Mesothelial cell of epicardium (in vitro differentiated cells): ENCODE measurements around the gene RAB33B. TPM values are rescaled to one million over a fixed set of nuclear protein-coding genes. Genes with fewer than 3 reads are reported as not detected.

Experiments used
- DNase-seq, 2 experiments: peaks; one replicate each; pipeline ENCODE4 v3.0.0; 2021; ENCODE audit warnings: low spot score in 2 of 2; ENCODE audit not compliant: unreplicated experiment in 2 of 2
- H3K27ac Mint-ChIP-seq: 2 replicates; pipeline ENCODE4 v1.8.0; 2021; ENCODE audit warnings: mixed read lengths
- H3K27me3 Mint-ChIP-seq: 2 replicates; pipeline ENCODE4 v1.8.0; 2021; ENCODE audit warnings: low read depth, mixed read lengths
- H3K36me3 Mint-ChIP-seq: 2 replicates; pipeline ENCODE4 v1.8.0; 2021; ENCODE audit warnings: mixed read lengths
- H3K4me1 Mint-ChIP-seq: 2 replicates; pipeline ENCODE4 v1.8.0; 2021; ENCODE audit warnings: mixed read lengths
- H3K4me3 Mint-ChIP-seq: 2 replicates; pipeline ENCODE4 v1.8.0; 2021; ENCODE audit warnings: mild to moderate bottlenecking, moderate library complexity, mixed read lengths
- H3K9me3 Mint-ChIP-seq: 2 replicates; pipeline ENCODE4 v1.8.0; 2021; ENCODE audit warnings: mixed read lengths
- total RNA-seq: library from RNA; stranded (reverse); gene quantifications from 3 replicates; pipeline ENCODE4 v1.2.1, GENCODE V29; 2021
- TF ChIP-seq, protein P1 (sequence below): fragments of 200-600 bp; sonication (generic); IDR thresholded peaks from one replicate; pipeline ENCODE4 v1.5.0; 2021; ENCODE audit warnings: antibody characterized with exemption; ENCODE audit not compliant: unreplicated experiment

The RAB33B gene
- total RNA-seq, 1 donor from 2014 or later: 9.8 TPM

- no peaks in the 10 kb centered on the region for H3K27me3 Mint-ChIP-seq
- no peak for DNase-seq
- no peaks in the 10 kb centered on the region for H3K9me3 Mint-ChIP-seq
- peaks cover 14% of the 10 kb centered on the region for H3K4me1 Mint-ChIP-seq
- H3K36me3 Mint-ChIP-seq: peaks cover 42% of the 10 kb centered on the region
- TF ChIP-seq, protein P1, sequence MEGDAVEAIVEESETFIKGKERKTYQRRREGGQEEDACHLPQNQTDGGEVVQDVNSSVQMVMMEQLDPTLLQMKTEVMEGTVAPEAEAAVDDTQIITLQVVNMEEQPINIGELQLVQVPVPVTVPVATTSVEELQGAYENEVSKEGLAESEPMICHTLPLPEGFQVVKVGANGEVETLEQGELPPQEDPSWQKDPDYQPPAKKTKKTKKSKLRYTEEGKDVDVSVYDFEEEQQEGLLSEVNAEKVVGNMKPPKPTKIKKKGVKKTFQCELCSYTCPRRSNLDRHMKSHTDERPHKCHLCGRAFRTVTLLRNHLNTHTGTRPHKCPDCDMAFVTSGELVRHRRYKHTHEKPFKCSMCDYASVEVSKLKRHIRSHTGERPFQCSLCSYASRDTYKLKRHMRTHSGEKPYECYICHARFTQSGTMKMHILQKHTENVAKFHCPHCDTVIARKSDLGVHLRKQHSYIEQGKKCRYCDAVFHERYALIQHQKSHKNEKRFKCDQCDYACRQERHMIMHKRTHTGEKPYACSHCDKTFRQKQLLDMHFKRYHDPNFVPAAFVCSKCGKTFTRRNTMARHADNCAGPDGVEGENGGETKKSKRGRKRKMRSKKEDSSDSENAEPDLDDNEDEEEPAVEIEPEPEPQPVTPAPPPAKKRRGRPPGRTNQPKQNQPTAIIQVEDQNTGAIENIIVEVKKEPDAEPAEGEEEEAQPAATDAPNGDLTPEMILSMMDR: no peak
- no peak overlapping the region for H3K27ac Mint-ChIP-seq
- H3K4me3 Mint-ChIP-seq: no peak overlapping the region
These were observed 69.2 kb downstream of the RAB33B start for GRCh38 chr4:139523076-139523475.

- Mint-ChIP-seq H3K27ac (peak overlapping the region; percentile 62), H3K4me3 (no peak overlapping the region), H3K27me3 (no peaks in the 10 kb centered on the region), H3K36me3 (peaks cover 41% of the 10 kb centered on the region), H3K9me3 (no peaks in the 10 kb centered on the region), H3K4me1 (peaks cover 14% of the 10 kb centered on the region)
- TF ChIP-seq, protein P1: no peak
- no peak for DNase-seq
These were observed 70.2 kb downstream of the RAB33B start for GRCh38 chr4:139524062-139524631.

- Mint-ChIP-seq H3K9me3 (no peaks in the 10 kb centered on the region), H3K36me3 (peaks cover 35% of the 10 kb centered on the region), H3K27ac (no peak overlapping the region), H3K4me3 (no peak overlapping the region), H3K27me3 (no peaks in the 10 kb centered on the region), H3K4me1 (peaks cover 14% of the 10 kb centered on the region)
- no peak for DNase-seq
- TF ChIP-seq, protein P1: no peak
These were observed 71.5 kb downstream of the RAB33B start for GRCh38 chr4:139525414-139525813.

Other genes starting within 250 kb of the RAB33B start
- gene MGARP, start 173.9 kb upstream of the RAB33B start, total RNA-seq: 0.34 to 0.76 TPM (median 0.69 TPM) in 3 replicates
- gene NAA15, start 152.6 kb upstream of the RAB33B start, total RNA-seq: 55.1 to 58.5 TPM (median 56.8 TPM) in 3 replicates
- 35.2 to 39.1 TPM (median 38.5 TPM) in 3 replicates for gene NDUFC1, start 151.6 kb upstream of the RAB33B start, total RNA-seq
- gene SETD7, start 102.1 kb downstream of the RAB33B start, total RNA-seq: 15.4 to 18.0 TPM (median 17.5 TPM) in 3 replicates
- gene MGST2, start 211.7 kb downstream of the RAB33B start, total RNA-seq: 29.8 to 36.3 TPM (median 32.6 TPM) in 3 replicates